Gastrocnemius medialis (tissue), 4 donors: Measurements from ENCODE around the gene TBX15. TPM values are rescaled to one million over a fixed set of nuclear protein-coding genes. Genes with fewer than 3 reads are reported as not detected.
"Not testable (repeated sequence)": the region's sequence is repeated elsewhere in the genome, so short reads cannot be mapped to it uniquely, and the experiment has no call there.

Source experiments
- ATAC-seq, 2 donors: fragments of 150-250 bp; one replicate each; pipeline ENCODE4 v1.9.1; 2016
- DNase-seq, 2 donors: peaks; one replicate each; pipeline ENCODE4 v3.0.0-alpha.2; 2019
- H3K27ac ChIP-seq, 4 donors: fragments of 200-600 bp; sonication (generic); 1 replicate in 1 of 4; 2 replicates in 3 of 4; pipeline ENCODE4 v1.5.1; 2016 to 2018; ENCODE audit warnings: mild to moderate bottlenecking in 2 of 4, moderate library complexity in 1 of 4
- H3K27me3 ChIP-seq, 3 donors: fragments of 200-600 bp; sonication (generic) in 2 of 3; 1 replicate in 1 of 3; 2 replicates in 2 of 3; pipeline versions ENCODE4 v1.5.1 to v1.6.0; 2016 to 2019; ENCODE audit warnings: mild to moderate bottlenecking in 1 of 3, moderate library complexity in 1 of 3
- H3K36me3 ChIP-seq, 2 donors: fragments of 200-600 bp; sonication (generic) in 1 of 2; one replicate each; pipeline ENCODE4 v1.5.1; 2017 to 2018
- H3K4me1 ChIP-seq, 2 donors: fragments of 200-600 bp; sonication (generic) in 1 of 2; one replicate each; pipeline ENCODE4 v1.5.1; 2016 to 2017; ENCODE audit warnings: mild to moderate bottlenecking in 2 of 2
- H3K4me3 ChIP-seq, 4 donors: fragments of 200-600 bp; sonication (generic) in 3 of 4; 1 replicate in 1 of 4; 2 replicates in 3 of 4; pipeline ENCODE4 v1.5.1; 2016 to 2019; ENCODE audit warnings: mild to moderate bottlenecking in 2 of 4
- H3K9me3 ChIP-seq, 3 donors: fragments of 200-600 bp; sonication (generic) in 2 of 3; 1 replicate in 1 of 3; 2 replicates in 2 of 3; pipeline ENCODE4 v1.5.1; 2016 to 2019
- CTCF ChIP-seq, 5 experiments: fragments of 450-650 bp in 3 of 5; fragments of 200-600 bp in 2 of 5; sonication (generic) in 2 of 5; IDR thresholded peaks in 4 of 5; conservative IDR thresholded peaks in 1 of 5; 1 replicate in 4 of 5; 2 replicates in 1 of 5; pipeline ENCODE4 v1.5.1; 2016 to 2019; ENCODE audit warnings: antibody characterized with exemption in 5 of 5, mild to moderate bottlenecking in 3 of 5, moderate library complexity in 3 of 5
- POLR2A ChIP-seq, 2 donors: fragments of 450-650 bp; IDR thresholded peaks; one replicate each; pipeline ENCODE4 v1.6.1; 2017; ENCODE audit warnings: antibody characterized with exemption in 2 of 2, mild to moderate bottlenecking in 2 of 2, moderate library complexity in 2 of 2
- in situ Hi-C, 4 donors: fragments of 200-750 bp; cut with MboI; loops; one replicate each; pipeline versions ENCODE4 v1.15.0 to v1.8.0; 2017; ENCODE audit warnings: low sequenced_read_pairs in 4 of 4
- intact Hi-C: fragments of 100-400 bp; cut with DNase I; formaldehyde crosslinking; loops from one replicate; pipeline ENCODE4 v1.15.1; 2023; ENCODE audit warnings: low total_unique reads
- total RNA-seq, 4 donors: library from RNA; depleted of rRNA; stranded (reverse); fragments of >200 nt; gene quantifications; one replicate each; pipeline versions ENCODE4 v1.1.0 to v1.2.3, GENCODE V29; 2016

TBX15 gene
- total RNA-seq, 4 donors from 2014 or later = 91.4 to 275 (median 245) TPM

GRCh38 chr1:118958140-118958539 is 30.0 kb downstream of the TBX15 start:
- DNase-seq = no peak
- Histone ChIP-seq H3K4me3 (no peak overlapping the region), H3K27me3 (no peaks in the 10 kb centered on the region), H3K9me3 (no peaks in the 10 kb centered on the region), H3K36me3 (no peaks in the 10 kb centered on the region), H3K27ac (peak overlapping the region; percentile 85 to 96 (median 94)), H3K4me1 (peaks cover 74 to 77% of the 10 kb centered on the region in 2 donors)
- TF ChIP-seq CTCF (IDR thresholded peaks at IDR 0.05 in 4 of 5, conservative IDR thresholded peaks at IDR 0.05 in 1 of 5) = no peak
- no peak for TF ChIP-seq POLR2A (IDR thresholded peaks at IDR 0.05)
- no peak for ATAC-seq
- intact Hi-C loops (no loop called here), in situ Hi-C loops (loop anchor here in 1 of 4 donors (25.0 kb wide), 1 partner anchor 671 kb away; no protein-coding TSS in a partner anchor)

GRCh38 chr1:118957579-118957978 is 30.6 kb downstream of the TBX15 start:
- ATAC-seq, H3K36me3 ChIP-seq, H3K4me3 ChIP-seq, H3K27me3 ChIP-seq, DNase-seq, H3K9me3 ChIP-seq, intact Hi-C loops: not testable (repeated sequence)
- peaks cover 74 to 77% of the 10 kb centered on the region in 2 donors for H3K4me1 ChIP-seq
- H3K27ac ChIP-seq = peak overlapping the region in 3 of 4 donors; percentile 85 to 96 (median 94)
- in situ Hi-C loops = loop anchor here in 1 of 4 donors (25.0 kb wide), 1 partner anchor 670 kb away; no protein-coding TSS in a partner anchor

- ATAC-seq = no peak
- intact Hi-C loops (no loop called here), in situ Hi-C loops (loop anchor here in 1 of 4 donors (25.0 kb wide), 1 partner anchor 667 kb away; no protein-coding TSS in a partner anchor)
- Histone ChIP-seq H3K4me1 (peaks cover 76 to 79% of the 10 kb centered on the region in 2 donors), H3K27ac (peak overlapping the region; percentile 83 to 93 (median 88)), H3K27me3 (no peaks in the 10 kb centered on the region), H3K4me3 (no peak overlapping the region), H3K36me3 (no peaks in the 10 kb centered on the region), H3K9me3 (no peaks in the 10 kb centered on the region)
- TF ChIP-seq POLR2A (IDR thresholded peaks at IDR 0.05) = no peak
- no peak for DNase-seq
Observed at GRCh38 chr1:118954301-118954905, 33.7 kb downstream of the TBX15 start.

GRCh38 chr1:118951270-118951936 is 36.7 kb downstream of the TBX15 start:
- peak in 1 of 5 experiments; percentile 11 for TF ChIP-seq CTCF (IDR thresholded peaks at IDR 0.05 in 4 of 5, conservative IDR thresholded peaks at IDR 0.05 in 1 of 5)
- no peak for TF ChIP-seq POLR2A (IDR thresholded peaks at IDR 0.05)
- Histone ChIP-seq H3K4me3 (no peak overlapping the region), H3K9me3 (no peaks in the 10 kb centered on the region), H3K27ac (peak overlapping the region; percentile 83 to 93 (median 88)), H3K36me3 (no peaks in the 10 kb centered on the region), H3K27me3 (no peaks in the 10 kb centered on the region), H3K4me1 (peaks cover 96% of the 10 kb centered on the region in 2 donors)
- intact Hi-C loops = no loop called here
- ATAC-seq = peak in 1 of 2 donors; percentile 19
- in situ Hi-C loops = loop anchor here in 1 of 4 donors (25.0 kb wide), 1 partner anchor 664 kb away; no protein-coding TSS in a partner anchor
- peak in 1 of 2 donors; percentile 59 for DNase-seq

- in situ Hi-C loops (no loop called here), intact Hi-C loops (loop anchor here (1.0 kb wide), 1 partner anchor 11 kb away; no protein-coding TSS in a partner anchor)
- H3K9me3 ChIP-seq = no peaks in the 10 kb centered on the region
- no peak for TF ChIP-seq CTCF (IDR thresholded peaks at IDR 0.05 in 4 of 5, conservative IDR thresholded peaks at IDR 0.05 in 1 of 5)
- peak in 1 of 2 donors; percentile 31 for TF ChIP-seq POLR2A (IDR thresholded peaks at IDR 0.05)
- no peak overlapping the region for H3K4me3 ChIP-seq
- H3K36me3 ChIP-seq = no peaks in the 10 kb centered on the region
- peaks cover 92 to 97% of the 10 kb centered on the region in 2 donors for H3K4me1 ChIP-seq
- ATAC-seq (peak; percentile 50 to 72), DNase-seq (peak; percentile 83 to 87)
- H3K27me3 ChIP-seq = no peaks in the 10 kb centered on the region
- peak overlapping the region; percentile 83 to 93 (median 88) for H3K27ac ChIP-seq
Observed at GRCh38 chr1:118949315-118949714, 38.8 kb downstream of the TBX15 start.
